GM19455 (cell line): Measurements from ENCODE around the gene SCARB1.
A peak's percentile ranks its signal among the peaks of the same experiment; 100 is the strongest.
"Not testable (repeated sequence)": the region's sequence is repeated elsewhere in the genome, so short reads cannot be mapped to it uniquely, and the experiment has no call there.

Source experiments
- ATAC-seq: cut with Tn5 transposase; IDR thresholded peaks from one replicate; pipeline ENCODE4 v1.9.1; 2021; ENCODE audit not compliant: unreplicated experiment

SCARB1 gene

GRCh38 chr12:124863416-124864325, at the start of gene SCARB1:
SCARB1 (minus strand) TSS chr12:124863864; CDS start chr12:124863720, 144 bp downstream.
- ATAC-seq, result peak; percentile 69

GRCh38 chr12:124912529-124913287, 49.0 kb upstream of the SCARB1 start:
- not testable (repeated sequence) for ATAC-seq

- not testable (repeated sequence) for ATAC-seq
Observed at GRCh38 chr12:124911521-124911920, 47.9 kb upstream of the SCARB1 start.

GRCh38 chr12:124910561-124911478, 47.2 kb upstream of the SCARB1 start:
- no peak for ATAC-seq

- no peak for ATAC-seq
Observed at GRCh38 chr12:124909831-124910560, 46.3 kb upstream of the SCARB1 start.

- peak; percentile 46 for ATAC-seq
Observed at GRCh38 chr12:124906606-124907261, 43.1 kb upstream of the SCARB1 start.

GRCh38 chr12:124904306-124905098, 40.8 kb upstream of the SCARB1 start:
- no peak for ATAC-seq

- no peak for ATAC-seq
Observed at GRCh38 chr12:124902916-124903315, 39.3 kb upstream of the SCARB1 start.

- no peak for ATAC-seq
Observed at GRCh38 chr12:124901003-124901402, 37.3 kb upstream of the SCARB1 start.

GRCh38 chr12:124900345-124900795, 36.7 kb upstream of the SCARB1 start:
- ATAC-seq, result not testable (repeated sequence)

- no peak for ATAC-seq
Observed at GRCh38 chr12:124898923-124899294, 35.2 kb upstream of the SCARB1 start.

- no peak for ATAC-seq
Observed at GRCh38 chr12:124898200-124898922, 34.7 kb upstream of the SCARB1 start.

GRCh38 chr12:124896461-124896860, 32.8 kb upstream of the SCARB1 start:
- ATAC-seq, result no peak

GRCh38 chr12:124893792-124894516, 30.3 kb upstream of the SCARB1 start:
- peak; percentile 57 for ATAC-seq

GRCh38 chr12:124888260-124888659, 24.6 kb upstream of the SCARB1 start:
- no peak for ATAC-seq

- not testable (repeated sequence) for ATAC-seq
Observed at GRCh38 chr12:124887766-124888165, 24.1 kb upstream of the SCARB1 start.
